Neural progenitor cell (in vitro differentiated cells): ENCODE data around the gene CYBC1.

Experiments
- EZH2 ChIP-seq: fragments of 200-600 bp; sonication (generic); IDR thresholded peaks from 2 replicates; pipeline ENCODE4 v1.6.1; 2017; ENCODE audit warnings: antibody characterized with exemption, mild to moderate bottlenecking, moderate library complexity
- EZH2phosphoT487 ChIP-seq: fragments of 200-600 bp; sonication (generic); IDR thresholded peaks from 2 replicates; pipeline ENCODE4 v1.6.1; 2017; ENCODE audit warnings: antibody characterized with exemption
- TF ChIP-seq, protein P1 (sequence below): fragments of 200-600 bp; sonication (generic); IDR thresholded peaks from 2 replicates; pipeline ENCODE4 v1.5.1; 2017; ENCODE audit warnings: antibody characterized with exemption, mild to moderate bottlenecking

DNA sequence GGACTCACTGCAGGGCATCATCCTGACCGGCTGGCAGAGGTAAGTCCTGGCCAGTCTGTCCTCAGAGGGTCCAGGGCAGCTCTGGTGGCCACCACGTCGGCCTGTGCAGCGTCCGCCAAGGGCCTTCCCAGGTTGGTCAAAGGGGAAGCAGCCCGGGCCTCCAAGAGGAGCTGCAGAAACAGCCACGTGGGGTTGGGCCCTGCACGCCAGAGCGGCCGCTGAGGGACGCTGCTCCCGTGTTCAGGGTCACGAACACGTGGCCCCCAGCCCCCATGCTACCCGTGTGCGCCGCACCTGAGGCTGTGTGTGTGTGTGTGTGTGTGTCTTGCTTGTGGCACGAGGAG, 13.3 kb downstream of the CYBC1 start:
- TF ChIP-seq, protein P1, sequence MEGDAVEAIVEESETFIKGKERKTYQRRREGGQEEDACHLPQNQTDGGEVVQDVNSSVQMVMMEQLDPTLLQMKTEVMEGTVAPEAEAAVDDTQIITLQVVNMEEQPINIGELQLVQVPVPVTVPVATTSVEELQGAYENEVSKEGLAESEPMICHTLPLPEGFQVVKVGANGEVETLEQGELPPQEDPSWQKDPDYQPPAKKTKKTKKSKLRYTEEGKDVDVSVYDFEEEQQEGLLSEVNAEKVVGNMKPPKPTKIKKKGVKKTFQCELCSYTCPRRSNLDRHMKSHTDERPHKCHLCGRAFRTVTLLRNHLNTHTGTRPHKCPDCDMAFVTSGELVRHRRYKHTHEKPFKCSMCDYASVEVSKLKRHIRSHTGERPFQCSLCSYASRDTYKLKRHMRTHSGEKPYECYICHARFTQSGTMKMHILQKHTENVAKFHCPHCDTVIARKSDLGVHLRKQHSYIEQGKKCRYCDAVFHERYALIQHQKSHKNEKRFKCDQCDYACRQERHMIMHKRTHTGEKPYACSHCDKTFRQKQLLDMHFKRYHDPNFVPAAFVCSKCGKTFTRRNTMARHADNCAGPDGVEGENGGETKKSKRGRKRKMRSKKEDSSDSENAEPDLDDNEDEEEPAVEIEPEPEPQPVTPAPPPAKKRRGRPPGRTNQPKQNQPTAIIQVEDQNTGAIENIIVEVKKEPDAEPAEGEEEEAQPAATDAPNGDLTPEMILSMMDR: no peak
- no peak for TF ChIP-seq EZH2phosphoT487
- no peak for TF ChIP-seq EZH2
